BJ (cell line): ENCODE data around the gene LRP6. TPM values are rescaled to one million over a fixed set of nuclear protein-coding genes. Genes with fewer than 3 reads are reported as not detected.

Experiments
- CTCF ChIA-PET: fragments of 350-600 bp; formaldehyde crosslinking; extraction: SDS; loops from one replicate; lab custom pipeline; 2021; ENCODE audit warnings: antibody characterized with exemption, inconsistent platforms; lab: Yijun Ruan, JAX
- POLR2A ChIA-PET: fragments of 300-600 bp; sonication (Branson Sonifier 250); formaldehyde crosslinking; extraction: SDS; loops from one replicate; lab custom pipeline; 2021; ENCODE audit warnings: antibody characterized with exemption; lab: Charles Lee
- DNase-seq: peaks from one replicate; pipeline ENCODE4 v3.0.0-alpha.2; 2011; ENCODE audit warnings: low read depth
- H3K27me3 ChIP-seq: 2 replicates; pipeline ENCODE4 v1.6.0; 2011; ENCODE audit warnings: low read length; ENCODE audit not compliant: control insufficient read depth, insufficient read depth
- H3K36me3 ChIP-seq: 2 replicates; pipeline ENCODE4 v1.5.1; 2011; ENCODE audit warnings: low read length; ENCODE audit not compliant: control insufficient read depth, insufficient read depth
- H3K4me3 ChIP-seq: 2 replicates; pipeline ENCODE4 v1.5.1; 2011; ENCODE audit warnings: low read depth, mild to moderate bottlenecking, control low read depth, low read length
- polyA plus RNA-seq: library from polyadenylated mRNA; depleted of rRNA; stranded (reverse); fragments of >200 nt; gene quantifications from 2 replicates; pipeline ENCODE4 v1.2.3, GENCODE V29; 2011
- TF ChIP-seq, protein P1 (sequence below): IDR thresholded peaks from 2 replicates; pipeline ENCODE4 v1.5.1; 2011; ENCODE audit warnings: low read depth, mild to moderate bottlenecking, control low read depth, inconsistent platforms, low read length, moderate library complexity; ENCODE audit not compliant: insufficient read depth

LRP6 gene
- polyA plus RNA-seq, 1 experiment, result 28.9 TPM

DNA sequence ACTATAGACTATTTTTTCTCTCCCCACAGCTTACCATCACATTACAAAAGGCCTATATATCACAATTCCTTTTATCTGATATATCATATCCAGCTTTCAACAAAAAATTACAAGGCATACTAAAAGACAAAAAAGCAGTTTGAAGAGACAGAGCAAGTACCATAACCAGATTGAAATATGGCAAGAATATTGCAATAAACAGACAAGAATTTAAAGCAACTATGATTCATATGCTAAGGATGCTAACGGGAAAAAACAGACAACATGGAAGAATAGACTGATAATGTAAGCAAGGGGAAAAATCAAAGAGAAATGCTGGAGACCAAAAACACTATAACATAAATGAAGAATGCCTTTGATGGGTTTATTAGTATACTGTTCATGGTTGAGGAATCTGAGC is 40.7 kb downstream of the LRP6 start:
- DNase-seq, result no peak
- no peaks in the 10 kb centered on the region for H3K27me3 ChIP-seq
- no peaks in the 10 kb centered on the region for H3K36me3 ChIP-seq
- TF ChIP-seq, protein P1, sequence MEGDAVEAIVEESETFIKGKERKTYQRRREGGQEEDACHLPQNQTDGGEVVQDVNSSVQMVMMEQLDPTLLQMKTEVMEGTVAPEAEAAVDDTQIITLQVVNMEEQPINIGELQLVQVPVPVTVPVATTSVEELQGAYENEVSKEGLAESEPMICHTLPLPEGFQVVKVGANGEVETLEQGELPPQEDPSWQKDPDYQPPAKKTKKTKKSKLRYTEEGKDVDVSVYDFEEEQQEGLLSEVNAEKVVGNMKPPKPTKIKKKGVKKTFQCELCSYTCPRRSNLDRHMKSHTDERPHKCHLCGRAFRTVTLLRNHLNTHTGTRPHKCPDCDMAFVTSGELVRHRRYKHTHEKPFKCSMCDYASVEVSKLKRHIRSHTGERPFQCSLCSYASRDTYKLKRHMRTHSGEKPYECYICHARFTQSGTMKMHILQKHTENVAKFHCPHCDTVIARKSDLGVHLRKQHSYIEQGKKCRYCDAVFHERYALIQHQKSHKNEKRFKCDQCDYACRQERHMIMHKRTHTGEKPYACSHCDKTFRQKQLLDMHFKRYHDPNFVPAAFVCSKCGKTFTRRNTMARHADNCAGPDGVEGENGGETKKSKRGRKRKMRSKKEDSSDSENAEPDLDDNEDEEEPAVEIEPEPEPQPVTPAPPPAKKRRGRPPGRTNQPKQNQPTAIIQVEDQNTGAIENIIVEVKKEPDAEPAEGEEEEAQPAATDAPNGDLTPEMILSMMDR, result no peak
- H3K4me3 ChIP-seq, result no peak overlapping the region
- ChIA-PET CTCF (interaction anchor here (0.6 to 0.7 kb wide), 2 partner anchors 26 to 46 kb away, joined by 3 read pairs; no protein-coding TSS in a partner anchor), POLR2A (no interaction called here)

DNA sequence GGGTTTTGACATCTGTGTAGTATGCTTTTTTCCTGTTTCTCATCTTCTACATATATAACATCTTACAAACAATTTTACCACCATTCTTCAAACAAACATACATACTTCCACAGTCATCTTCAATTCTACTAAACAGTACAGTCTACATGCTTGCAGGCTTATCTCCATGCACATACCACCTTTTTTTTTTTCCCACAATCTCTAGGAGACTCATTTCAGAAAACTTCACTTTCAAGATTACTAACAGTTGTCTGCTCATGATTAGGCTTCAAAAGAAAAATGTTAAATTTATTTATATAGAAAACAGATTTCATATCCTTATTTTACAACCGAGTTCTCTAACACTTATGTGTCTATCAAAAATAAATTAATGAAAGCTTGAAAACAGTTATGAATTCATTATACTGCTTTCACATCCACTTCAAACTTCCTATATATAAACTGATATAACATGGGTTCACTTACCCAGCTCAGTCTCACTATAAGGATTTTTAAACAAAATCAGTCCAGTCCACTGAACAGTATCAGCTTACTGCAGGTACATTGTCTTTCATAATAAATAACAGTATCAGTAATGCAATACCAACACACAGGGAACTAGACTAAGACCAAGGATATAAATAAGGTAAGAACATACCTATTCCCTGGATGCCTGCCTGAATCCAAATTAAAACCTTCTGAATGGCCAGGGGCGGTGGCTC is 42.5 kb downstream of the LRP6 start:
- no peaks in the 10 kb centered on the region for H3K36me3 ChIP-seq
- DNase-seq, result no peak
- no peak overlapping the region for H3K4me3 ChIP-seq
- CTCF ChIA-PET, result interaction anchor here (1.0 to 1.3 kb wide), 2 partner anchors 13 to 39 kb away, joined by 4 read pairs; no protein-coding TSS in a partner anchor
- TF ChIP-seq, protein P1, result no peak
- no peaks in the 10 kb centered on the region for H3K27me3 ChIP-seq
- POLR2A ChIA-PET, result no interaction called here

DNA sequence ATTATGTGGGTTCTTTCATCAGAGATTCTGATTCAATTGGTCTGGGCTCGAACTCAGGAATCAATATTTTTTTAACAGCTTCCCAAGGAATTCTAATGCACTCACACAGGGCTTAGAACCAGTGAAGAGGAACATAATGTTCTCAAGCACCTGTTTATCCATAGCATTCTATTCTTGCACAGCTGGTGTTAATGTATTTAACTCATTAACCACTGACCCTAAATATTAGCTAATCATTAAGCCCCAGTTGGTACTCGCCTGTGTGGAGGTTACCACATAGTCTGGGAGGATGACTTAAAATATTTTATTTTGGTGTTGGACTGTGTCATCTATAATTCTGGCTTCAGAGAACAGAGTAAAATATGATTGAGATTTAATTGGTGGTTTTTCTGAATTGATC is 45.3 kb downstream of the LRP6 start:
- H3K4me3 ChIP-seq, result no peak overlapping the region
- ChIA-PET CTCF (interaction anchor here (0.9 kb wide), 1 partner anchor 106 kb away, joined by 3 read pairs; no protein-coding TSS in a partner anchor), POLR2A (no interaction called here)
- TF ChIP-seq, protein P1, result no peak
- H3K36me3 ChIP-seq, result no peaks in the 10 kb centered on the region
- DNase-seq, result no peak
- no peaks in the 10 kb centered on the region for H3K27me3 ChIP-seq

DNA sequence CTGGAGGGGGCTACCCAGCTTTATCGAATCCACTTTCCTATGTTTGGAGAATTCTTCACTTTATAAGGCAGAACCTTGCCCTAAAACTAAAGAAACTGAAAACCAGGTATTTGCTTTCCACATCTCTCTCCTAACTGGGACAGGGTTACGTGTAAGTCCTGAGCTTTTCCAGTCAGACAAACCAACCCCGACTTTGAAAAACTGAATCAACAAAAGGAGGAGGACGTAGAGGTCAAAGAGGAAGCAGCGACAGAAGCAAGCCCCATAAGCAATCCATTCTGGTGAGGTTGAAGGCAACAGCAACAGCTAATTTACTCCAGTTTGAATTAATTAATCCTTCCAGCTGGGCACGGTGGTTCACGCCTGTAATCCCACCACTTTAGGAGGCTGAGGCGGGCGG is 47.2 kb downstream of the LRP6 start:
- H3K4me3 ChIP-seq, result no peak overlapping the region
- ChIA-PET CTCF (no interaction called here), POLR2A (no interaction called here)
- TF ChIP-seq, protein P1, result no peak
- DNase-seq, result no peak
- no peaks in the 10 kb centered on the region for H3K27me3 ChIP-seq
- H3K36me3 ChIP-seq, result no peaks in the 10 kb centered on the region

DNA sequence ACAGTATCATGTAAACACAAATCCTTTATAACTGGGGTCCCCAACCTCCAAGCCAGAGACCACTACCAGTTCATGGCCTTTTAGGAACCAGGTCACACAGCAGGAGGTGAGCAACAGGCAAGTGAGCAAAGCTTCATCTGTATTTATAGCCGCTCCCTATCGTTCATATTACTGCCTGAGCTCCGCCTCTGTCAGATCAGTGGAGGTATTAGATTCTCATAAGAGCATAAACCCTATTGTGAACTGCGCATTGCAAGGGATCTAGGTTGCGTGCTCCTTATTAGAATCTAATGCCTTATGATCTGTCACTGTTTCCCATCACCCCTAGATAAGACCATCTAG is 49.9 kb downstream of the LRP6 start:
- ChIA-PET CTCF (no interaction called here), POLR2A (interaction anchor here (0.6 kb wide), 1 partner anchor 11 kb away, joined by 4 read pairs; no protein-coding TSS in a partner anchor)
- TF ChIP-seq, protein P1, result no peak
- no peak for DNase-seq
- no peak overlapping the region for H3K4me3 ChIP-seq
- no peaks in the 10 kb centered on the region for H3K27me3 ChIP-seq
- no peaks in the 10 kb centered on the region for H3K36me3 ChIP-seq
